ENCODE results near the gene ARPP21. TPM values are rescaled to one million over a fixed set of nuclear protein-coding genes. Genes with fewer than 3 reads are reported as not detected.

The ARPP21 gene
- total RNA-seq, 1 donor from 2014 or later, result 3.5 TPM

DNA sequence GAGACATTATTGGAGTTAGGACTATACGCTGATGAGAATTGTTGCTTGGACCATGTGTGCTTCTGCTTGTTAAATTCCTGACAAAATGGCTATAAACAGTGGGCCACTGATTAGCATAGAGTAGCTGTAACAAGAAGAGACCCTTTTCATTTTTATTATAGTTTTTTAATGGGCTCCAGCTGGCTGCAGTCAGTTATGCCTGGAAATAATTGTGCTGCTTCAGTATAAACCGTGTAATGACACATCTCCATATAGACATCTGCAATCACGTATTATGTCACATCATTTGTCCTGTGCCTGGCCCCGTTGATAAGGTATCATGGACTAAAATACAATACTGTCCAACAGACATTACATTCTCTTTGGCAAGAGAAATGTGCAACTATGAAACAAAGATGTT, 50.9 kb downstream of the ARPP21 start:
- Mint-ChIP-seq H3K9me3 (no peaks in the 10 kb centered on the region), H3K4me3 (no peak overlapping the region), H3K4me1 (ENCODE audit: unreplicated experiment) (no peaks in the 10 kb centered on the region), H3K27ac (no peak overlapping the region), H3K36me3 (no peaks in the 10 kb centered on the region), H3K27me3 (peaks cover 4% of the 10 kb centered on the region)
- no peak for DNase-seq (ENCODE audit: extremely low spot score, unreplicated experiment)
- TF ChIP-seq, protein P1, sequence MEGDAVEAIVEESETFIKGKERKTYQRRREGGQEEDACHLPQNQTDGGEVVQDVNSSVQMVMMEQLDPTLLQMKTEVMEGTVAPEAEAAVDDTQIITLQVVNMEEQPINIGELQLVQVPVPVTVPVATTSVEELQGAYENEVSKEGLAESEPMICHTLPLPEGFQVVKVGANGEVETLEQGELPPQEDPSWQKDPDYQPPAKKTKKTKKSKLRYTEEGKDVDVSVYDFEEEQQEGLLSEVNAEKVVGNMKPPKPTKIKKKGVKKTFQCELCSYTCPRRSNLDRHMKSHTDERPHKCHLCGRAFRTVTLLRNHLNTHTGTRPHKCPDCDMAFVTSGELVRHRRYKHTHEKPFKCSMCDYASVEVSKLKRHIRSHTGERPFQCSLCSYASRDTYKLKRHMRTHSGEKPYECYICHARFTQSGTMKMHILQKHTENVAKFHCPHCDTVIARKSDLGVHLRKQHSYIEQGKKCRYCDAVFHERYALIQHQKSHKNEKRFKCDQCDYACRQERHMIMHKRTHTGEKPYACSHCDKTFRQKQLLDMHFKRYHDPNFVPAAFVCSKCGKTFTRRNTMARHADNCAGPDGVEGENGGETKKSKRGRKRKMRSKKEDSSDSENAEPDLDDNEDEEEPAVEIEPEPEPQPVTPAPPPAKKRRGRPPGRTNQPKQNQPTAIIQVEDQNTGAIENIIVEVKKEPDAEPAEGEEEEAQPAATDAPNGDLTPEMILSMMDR (conservative IDR thresholded peaks at IDR 0.05), result no peak

DNA sequence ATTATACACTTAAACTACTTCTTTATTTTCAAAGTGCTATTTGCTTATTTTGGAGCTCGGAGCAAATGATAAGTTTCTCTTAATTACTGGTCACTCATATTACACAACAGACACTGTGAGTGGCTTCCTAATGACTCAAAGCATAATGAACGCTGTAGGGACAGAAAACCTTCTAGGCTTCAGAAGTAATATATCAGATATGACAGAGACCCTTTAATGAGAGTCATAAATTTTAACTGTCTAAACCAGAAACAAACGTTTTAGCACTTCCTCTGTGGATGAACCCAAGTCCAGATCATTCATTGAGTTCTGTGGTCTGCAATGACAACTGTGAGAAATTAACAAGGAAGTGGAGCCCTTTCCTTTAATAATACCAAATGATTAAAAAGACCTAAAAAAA, 66.6 kb downstream of the ARPP21 start:
- Mint-ChIP-seq H3K27me3 (peaks cover 11% of the 10 kb centered on the region), H3K36me3 (peaks cover 4% of the 10 kb centered on the region), H3K27ac (no peak overlapping the region), H3K9me3 (no peaks in the 10 kb centered on the region), H3K4me3 (no peak overlapping the region), H3K4me1 (ENCODE audit: unreplicated experiment) (no peaks in the 10 kb centered on the region)
- TF ChIP-seq, protein P1 (conservative IDR thresholded peaks at IDR 0.05), result no peak
- no peak for DNase-seq (ENCODE audit: extremely low spot score, unreplicated experiment)

DNA sequence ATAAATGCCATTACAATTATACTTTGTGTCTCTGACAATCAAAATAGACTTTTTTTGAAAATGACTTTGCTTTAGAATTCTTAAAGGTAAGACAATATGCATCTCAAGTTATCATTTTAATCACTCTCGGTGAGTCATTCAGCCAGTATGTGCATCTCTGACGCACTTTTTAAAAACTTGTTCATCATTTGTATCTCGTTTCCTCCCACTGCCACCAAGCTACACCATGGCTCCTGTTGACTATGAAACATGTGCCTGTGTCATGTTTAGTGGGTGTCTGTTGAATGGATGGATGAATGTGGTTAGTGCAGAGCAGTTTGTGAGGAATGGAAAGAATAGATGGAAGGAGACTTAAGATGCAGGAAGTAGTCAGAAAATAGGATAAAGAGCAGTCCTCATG, 68.6 kb downstream of the ARPP21 start:
- TF ChIP-seq, protein P1 (conservative IDR thresholded peaks at IDR 0.05), result no peak
- no peak overlapping the region for H3K4me3 Mint-ChIP-seq
- no peaks in the 10 kb centered on the region for H3K9me3 Mint-ChIP-seq
- H3K27ac Mint-ChIP-seq, result no peak overlapping the region
- peaks cover 11% of the 10 kb centered on the region for H3K27me3 Mint-ChIP-seq
- no peak for DNase-seq (ENCODE audit: extremely low spot score, unreplicated experiment)
- H3K4me1 Mint-ChIP-seq (ENCODE audit: unreplicated experiment), result no peaks in the 10 kb centered on the region
- H3K36me3 Mint-ChIP-seq, result peaks cover 4% of the 10 kb centered on the region

DNA sequence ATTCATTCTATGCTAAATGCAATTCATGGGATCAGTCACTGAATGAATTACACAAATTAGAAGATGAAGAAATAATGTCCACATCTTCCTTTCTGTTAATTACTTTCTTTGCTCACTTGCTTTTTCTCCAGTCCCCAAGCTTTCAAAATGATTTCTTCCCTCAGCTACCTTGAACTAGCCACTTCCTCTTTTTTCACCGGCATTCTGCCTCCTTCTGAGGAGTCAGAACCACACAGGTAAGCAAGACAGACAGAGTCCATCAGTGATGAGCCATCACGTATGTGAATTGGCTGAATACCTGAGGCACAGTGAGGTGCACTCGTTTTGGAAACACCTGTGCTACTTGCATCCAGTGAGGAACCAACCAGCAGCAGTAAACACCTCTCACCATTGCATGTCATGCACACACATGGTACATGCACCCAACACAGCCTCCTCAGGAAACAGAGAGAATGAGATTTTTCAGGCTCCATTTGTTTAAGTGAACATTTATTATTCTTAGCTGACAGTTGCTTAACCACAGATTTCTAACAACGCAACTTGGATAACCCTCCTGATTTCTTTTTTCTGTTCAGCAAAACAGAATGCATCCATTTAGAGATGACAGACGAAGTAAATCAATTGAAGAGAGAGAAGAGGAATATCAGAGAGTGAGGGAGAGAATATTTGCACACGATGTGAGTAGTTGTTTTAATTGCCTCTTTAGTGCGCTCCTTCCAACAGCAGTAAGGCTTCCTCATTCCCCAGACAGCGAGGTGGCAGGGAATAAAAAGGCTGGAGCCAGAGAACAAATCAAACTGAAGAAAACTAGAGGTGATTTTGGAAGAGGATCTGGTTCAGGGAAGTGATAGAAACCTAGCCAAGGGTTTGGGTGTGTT, 69.3 kb downstream of the ARPP21 start:
- TF ChIP-seq, protein P1 (conservative IDR thresholded peaks at IDR 0.05), result no peak
- Mint-ChIP-seq H3K9me3 (no peaks in the 10 kb centered on the region), H3K4me3 (no peak overlapping the region), H3K27me3 (peaks cover 11% of the 10 kb centered on the region), H3K4me1 (ENCODE audit: unreplicated experiment) (no peaks in the 10 kb centered on the region), H3K36me3 (peaks cover 4% of the 10 kb centered on the region), H3K27ac (no peak overlapping the region)
- DNase-seq (ENCODE audit: extremely low spot score, unreplicated experiment), result no peak

DNA sequence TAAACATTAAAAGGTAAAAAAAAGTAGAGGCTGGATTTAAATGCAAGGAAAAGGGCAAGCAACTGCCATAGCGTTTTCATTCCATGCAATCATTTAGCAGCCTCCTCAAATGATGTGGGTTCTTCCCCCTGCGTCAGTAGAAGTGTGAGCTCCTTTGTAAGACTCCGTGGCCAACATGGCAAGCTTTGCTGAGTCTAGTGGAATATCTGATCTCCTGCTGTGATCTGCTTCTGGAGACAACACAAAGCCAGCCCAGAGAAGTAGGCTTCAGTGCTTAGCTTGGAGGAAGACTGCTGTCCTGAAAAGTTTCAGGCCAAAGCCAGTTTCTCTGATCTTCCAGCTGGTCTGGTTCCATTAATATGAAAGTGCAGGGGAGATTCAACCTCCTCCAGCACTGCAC, 70.4 kb downstream of the ARPP21 start:
- peaks cover 4% of the 10 kb centered on the region for H3K36me3 Mint-ChIP-seq
- no peak overlapping the region for H3K4me3 Mint-ChIP-seq
- DNase-seq (ENCODE audit: extremely low spot score, unreplicated experiment), result no peak
- TF ChIP-seq, protein P1 (conservative IDR thresholded peaks at IDR 0.05), result no peak
- H3K4me1 Mint-ChIP-seq (ENCODE audit: unreplicated experiment), result no peaks in the 10 kb centered on the region
- no peaks in the 10 kb centered on the region for H3K9me3 Mint-ChIP-seq
- peaks cover 11% of the 10 kb centered on the region for H3K27me3 Mint-ChIP-seq
- H3K27ac Mint-ChIP-seq, result no peak overlapping the region

Data from type B pancreatic cell (in vitro differentiated cells).